Fibroblast of villous mesenchyme (primary cell): Measurements from ENCODE around the gene FNDC5. TPM values are rescaled to one million over a fixed set of nuclear protein-coding genes. Genes with fewer than 3 reads are reported as not detected.

Source experiments
- DNase-seq: peaks from one replicate; pipeline ENCODE4 v3.0.0-alpha.2; 2010; ENCODE audit warnings: low read depth
- H3K4me3 ChIP-seq: 2 replicates; pipeline ENCODE4 v1.5.1; 2011; ENCODE audit warnings: low read depth, mild to moderate bottlenecking, low read length
- total RNA-seq: library from RNA; depleted of rRNA; stranded (reverse); fragments of >200 nt; gene quantifications from 2 replicates; pipeline ENCODE4 v1.2.3, GENCODE V29; 2012
- TF ChIP-seq, protein P1 (sequence below): IDR thresholded peaks from 2 replicates; pipeline ENCODE4 v1.5.1; 2012; ENCODE audit warnings: low read depth, mild to moderate bottlenecking, low read length; ENCODE audit not compliant: insufficient read depth

Gene FNDC5
- total RNA-seq, 1 donor: 0.43 TPM

DNA sequence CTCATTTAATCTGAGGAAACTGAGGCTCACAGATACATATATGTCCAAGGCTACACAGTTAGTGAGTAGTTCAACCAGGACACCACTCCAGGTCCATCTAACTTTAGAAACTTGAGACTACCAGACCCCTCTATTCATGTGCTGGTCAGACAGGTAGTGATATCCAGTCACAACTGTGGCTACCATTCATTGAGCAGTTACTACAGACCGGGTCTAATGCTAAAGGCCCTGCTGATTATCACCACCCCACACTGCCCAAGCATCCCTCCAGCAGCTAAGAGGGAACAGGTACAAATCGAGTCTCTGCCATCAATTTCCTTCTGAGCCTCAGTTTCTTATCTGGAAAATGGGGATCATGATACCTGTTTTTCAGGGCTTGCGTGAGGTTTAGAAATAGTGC, 20.9 kb upstream of the FNDC5 start:
- H3K4me3 ChIP-seq: no peak overlapping the region

GRCh38 chr1:32891241-32891570, 20.5 kb upstream of the FNDC5 start:
- TF ChIP-seq, protein P1, sequence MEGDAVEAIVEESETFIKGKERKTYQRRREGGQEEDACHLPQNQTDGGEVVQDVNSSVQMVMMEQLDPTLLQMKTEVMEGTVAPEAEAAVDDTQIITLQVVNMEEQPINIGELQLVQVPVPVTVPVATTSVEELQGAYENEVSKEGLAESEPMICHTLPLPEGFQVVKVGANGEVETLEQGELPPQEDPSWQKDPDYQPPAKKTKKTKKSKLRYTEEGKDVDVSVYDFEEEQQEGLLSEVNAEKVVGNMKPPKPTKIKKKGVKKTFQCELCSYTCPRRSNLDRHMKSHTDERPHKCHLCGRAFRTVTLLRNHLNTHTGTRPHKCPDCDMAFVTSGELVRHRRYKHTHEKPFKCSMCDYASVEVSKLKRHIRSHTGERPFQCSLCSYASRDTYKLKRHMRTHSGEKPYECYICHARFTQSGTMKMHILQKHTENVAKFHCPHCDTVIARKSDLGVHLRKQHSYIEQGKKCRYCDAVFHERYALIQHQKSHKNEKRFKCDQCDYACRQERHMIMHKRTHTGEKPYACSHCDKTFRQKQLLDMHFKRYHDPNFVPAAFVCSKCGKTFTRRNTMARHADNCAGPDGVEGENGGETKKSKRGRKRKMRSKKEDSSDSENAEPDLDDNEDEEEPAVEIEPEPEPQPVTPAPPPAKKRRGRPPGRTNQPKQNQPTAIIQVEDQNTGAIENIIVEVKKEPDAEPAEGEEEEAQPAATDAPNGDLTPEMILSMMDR: no peak
- H3K4me3 ChIP-seq: no peak overlapping the region
- no peak for DNase-seq

More for the DNA sequence above, 20.9 kb upstream of the FNDC5 start:
- TF ChIP-seq, protein P1: no peak
- DNase-seq: no peak

DNA sequence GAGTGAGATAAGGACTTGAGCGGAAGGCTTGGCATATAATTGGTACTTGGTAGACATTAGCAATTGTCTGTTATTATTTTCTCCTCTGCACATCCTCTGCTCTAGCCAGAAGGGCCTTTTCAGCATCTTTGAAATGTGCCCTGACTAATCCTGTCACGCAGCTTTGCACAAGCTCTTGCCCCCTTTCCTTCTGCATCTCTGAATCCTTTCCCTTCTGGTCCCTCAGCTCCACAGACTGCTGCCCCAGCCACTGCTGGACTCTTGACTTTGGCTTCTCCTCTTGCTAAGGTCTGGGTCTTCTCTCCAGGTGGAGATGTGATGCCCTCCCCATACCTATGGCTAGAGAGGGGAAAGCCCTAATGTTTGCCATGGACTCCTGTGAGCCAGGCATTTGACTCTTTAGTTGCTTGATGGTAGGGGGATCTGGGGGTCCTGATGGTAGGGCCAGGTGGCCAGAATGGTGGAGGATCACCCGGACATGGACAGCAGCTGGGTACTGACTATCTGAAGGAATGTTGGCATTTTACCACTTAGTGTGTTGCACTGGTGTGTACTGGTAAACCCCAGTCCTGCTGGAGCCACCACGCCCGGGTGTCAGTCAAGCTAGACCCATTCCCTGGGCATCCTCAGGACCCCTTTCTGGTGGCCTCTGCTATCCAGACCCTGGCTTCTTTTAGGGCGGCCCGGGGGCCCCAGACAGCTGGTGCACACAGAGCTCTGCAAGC, 20.0 kb upstream of the FNDC5 start:
- no peak overlapping the region for H3K4me3 ChIP-seq
- no peak for DNase-seq
- TF ChIP-seq, protein P1: no peak

- no peak for DNase-seq
- TF ChIP-seq, protein P1: no peak
- H3K4me3 ChIP-seq: no peak overlapping the region
Observed at GRCh38 chr1:32889731-32890278, 19.1 kb upstream of the FNDC5 start.

- TF ChIP-seq, protein P1: no peak
- H3K4me3 ChIP-seq: no peak overlapping the region
- no peak for DNase-seq
Observed at GRCh38 chr1:32888677-32889420, 18.1 kb upstream of the FNDC5 start.

DNA sequence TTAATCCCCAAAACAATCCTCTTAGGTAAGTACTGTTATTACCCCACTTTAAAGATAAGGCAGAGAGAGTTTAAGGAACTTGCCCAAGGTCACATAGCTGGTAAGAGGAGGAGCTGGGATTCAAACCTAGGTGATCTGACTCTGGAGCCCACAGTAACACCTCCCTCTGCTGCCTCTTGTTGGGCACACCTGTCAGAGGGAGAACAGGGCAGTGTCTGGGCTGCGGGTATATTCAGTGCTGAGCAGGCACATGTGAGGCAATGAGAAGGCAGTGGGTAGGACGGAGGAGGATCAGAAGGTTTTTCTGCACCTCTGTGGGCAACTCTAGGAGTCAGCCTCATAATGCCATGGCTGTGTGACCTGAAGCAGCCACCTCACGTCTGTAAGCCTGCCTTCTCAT, 17.4 kb upstream of the FNDC5 start:
- DNase-seq: no peak
- TF ChIP-seq, protein P1: no peak
- H3K4me3 ChIP-seq: no peak overlapping the region

DNA sequence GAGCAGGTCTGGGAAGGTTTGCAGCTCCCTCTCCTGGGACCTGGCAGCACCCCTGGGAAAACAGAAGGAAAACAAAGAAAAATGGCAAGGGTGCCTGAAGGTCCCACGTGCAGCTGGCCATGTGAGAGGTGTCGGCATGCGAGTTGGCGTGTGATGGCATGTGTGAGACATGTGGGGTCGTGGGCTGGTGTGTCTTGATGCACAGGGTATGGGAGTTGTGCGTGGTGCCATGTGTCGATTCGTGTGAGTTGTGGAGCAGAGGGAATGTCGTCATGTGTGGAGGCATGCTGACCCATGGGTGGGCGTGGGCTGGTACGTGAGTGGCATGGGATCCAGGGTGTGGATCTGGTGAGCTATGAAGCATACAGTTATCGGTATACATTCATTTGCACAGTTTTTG, 16.9 kb upstream of the FNDC5 start:
- no peak for DNase-seq

More for the DNA sequence above, 16.9 kb upstream of the FNDC5 start:
- no peak overlapping the region for H3K4me3 ChIP-seq
- TF ChIP-seq, protein P1: no peak
